ENCODE results near the gene DACT2.

DACT2 gene

DNA sequence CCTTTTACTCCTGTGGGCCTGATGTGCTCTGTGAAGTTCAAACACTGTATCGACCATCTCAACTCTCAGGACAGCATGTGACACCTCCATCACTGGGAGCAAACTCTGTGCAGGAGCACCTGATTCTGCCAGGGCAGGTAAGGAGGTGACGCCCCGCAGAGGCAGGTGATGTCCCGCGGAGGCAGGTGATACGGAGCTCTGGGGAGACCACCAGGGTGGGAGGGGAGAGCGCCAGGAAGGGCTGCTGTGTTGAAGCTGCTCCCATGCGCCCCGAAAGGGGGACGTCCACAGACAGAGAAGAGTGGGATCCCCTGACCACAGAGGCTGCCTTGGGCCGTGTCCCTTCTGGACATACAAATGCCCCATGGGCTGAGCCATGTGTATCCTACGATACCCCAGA lies 58.3 kb downstream of the DACT2 start:
- no peak for DNase-seq

DNA sequence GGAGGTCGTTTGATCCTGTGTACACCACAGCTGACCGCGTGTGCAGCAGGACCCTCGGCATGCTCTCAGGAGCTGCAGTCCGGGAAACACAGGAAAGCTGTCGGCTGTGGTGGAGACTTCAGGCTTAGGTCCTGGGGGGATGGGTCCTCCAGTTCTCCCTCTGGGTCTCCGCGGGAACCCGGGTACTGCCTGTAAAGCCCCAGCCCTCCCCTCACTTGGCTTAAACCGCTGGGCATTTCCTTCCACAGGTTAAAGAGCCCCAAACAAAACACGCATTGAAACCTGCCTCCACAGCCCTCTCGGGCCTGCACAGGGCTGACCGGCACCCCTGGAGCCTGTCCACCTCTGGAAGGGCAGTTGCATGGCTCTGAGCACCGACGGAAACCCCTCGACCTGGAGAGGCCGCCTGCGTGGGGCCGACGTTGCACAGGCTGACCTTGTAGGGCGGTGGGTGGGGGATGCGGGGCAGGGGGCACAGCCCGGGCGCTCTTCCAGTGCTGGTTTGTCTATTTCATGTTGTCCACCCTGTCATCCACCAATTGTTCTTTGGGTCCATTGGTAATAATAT lies 59.1 kb downstream of the DACT2 start:
- no peak for DNase-seq

DNA sequence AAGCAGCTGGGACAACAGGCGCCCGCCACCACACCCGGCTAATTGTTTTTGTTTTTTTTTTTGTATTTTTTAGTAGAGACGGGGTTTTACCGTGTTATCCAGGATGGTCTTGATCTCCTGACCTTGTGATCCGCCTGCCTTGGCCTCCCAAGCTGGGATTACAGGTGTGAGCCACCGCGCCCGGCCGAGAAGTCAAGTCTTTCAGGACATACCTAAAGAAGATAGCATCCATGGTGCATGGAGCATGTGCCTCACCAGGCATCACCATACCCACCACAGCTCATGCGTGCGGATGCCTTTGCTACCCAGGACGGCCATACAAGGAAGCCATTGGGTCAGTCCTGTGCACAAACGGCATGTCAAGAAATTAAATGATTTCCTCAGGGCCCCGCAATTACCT lies 60.8 kb downstream of the DACT2 start:
- DNase-seq: no peak

DNA sequence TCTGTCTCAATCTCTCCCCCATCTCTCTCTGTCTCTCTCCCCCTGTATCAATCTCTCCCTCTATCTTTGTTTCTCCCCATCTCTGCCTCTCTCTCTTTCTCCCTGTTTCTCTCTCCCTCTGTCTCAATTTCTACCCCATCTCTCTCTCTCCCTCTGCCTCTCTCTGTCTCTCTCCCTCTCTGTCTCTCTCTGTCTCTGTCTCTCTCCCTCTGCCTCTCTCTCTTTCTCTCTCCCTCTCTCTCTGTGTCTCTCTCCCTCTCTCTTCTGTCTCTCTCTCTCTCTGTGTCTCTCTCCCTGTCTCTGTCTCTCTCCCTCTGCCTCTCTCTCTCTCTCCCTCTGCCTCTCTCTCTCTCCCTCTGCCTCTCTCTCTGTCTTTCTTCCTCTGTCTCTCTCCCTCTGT lies 62.6 kb downstream of the DACT2 start:
- no peak for DNase-seq

Measured in activated CD4-positive, alpha-beta T cell treated with anti-CD3 and anti-CD28 coated beads, Interleukin-2, Interleukin-6, amounts not matched to agents 100 ng/mL and 50 ng/mL, durations not matched to agents 16 hours and 8 hours (primary cell).